SK-N-MC (cell line): ENCODE data around the gene HLF.
A peak's percentile ranks its signal among the peaks of the same experiment; 100 is the strongest.

Experiments
- DNase-seq: peaks from one replicate; pipeline ENCODE4 v3.0.0-alpha.2; 2011; ENCODE audit warnings: low read depth, low spot score
- H3K27ac ChIP-seq: fragments of 200-600 bp; sonication (generic); 2 replicates; pipeline ENCODE4 v1.5.1; 2016; ENCODE audit warnings: mixed run types
- H3K36me3 ChIP-seq: fragments of 200-600 bp; sonication (generic); 2 replicates; pipeline ENCODE4 v1.6.1; 2017; ENCODE audit warnings: antibody characterized with exemption, low read length, mixed read lengths; ENCODE audit not compliant: insufficient read depth
- H3K4me3 ChIP-seq: fragments of 200-600 bp; sonication (generic); 2 replicates; pipeline ENCODE4 v1.5.1; 2016
- H3K9ac ChIP-seq: fragments of 200-600 bp; sonication (generic); 2 replicates; pipeline ENCODE4 v1.8.0; 2017; ENCODE audit warnings: mixed run types, mixed read lengths; ENCODE audit not compliant: insufficient read length
- H3K9me3 ChIP-seq: fragments of 200-600 bp; sonication (generic); 2 replicates; pipeline ENCODE4 v1.6.1; 2017; ENCODE audit warnings: low read depth, mild to moderate bottlenecking, antibody characterized with exemption, low read length, moderate library complexity, mixed read lengths
- EZH2 ChIP-seq: fragments of 200-600 bp; sonication (generic); IDR thresholded peaks from one replicate; pipeline ENCODE4 v1.6.1; 2017; ENCODE audit warnings: antibody characterized with exemption
- FOXP2 ChIP-seq: optimal IDR thresholded peaks from 2 replicates; pipeline ENCODE3; 2011; ENCODE audit warnings: mild to moderate bottlenecking, moderate library complexity; ENCODE audit not compliant: insufficient read depth; ENCODE audit errors: extremely low read length, control extremely low read depth
- POLR2AphosphoS5 ChIP-seq: IDR thresholded peaks from 2 replicates; pipeline ENCODE4 v1.6.1; 2012; ENCODE audit warnings: mild to moderate bottlenecking, low read depth, low read length, borderline replicate concordance

The HLF gene

DNA sequence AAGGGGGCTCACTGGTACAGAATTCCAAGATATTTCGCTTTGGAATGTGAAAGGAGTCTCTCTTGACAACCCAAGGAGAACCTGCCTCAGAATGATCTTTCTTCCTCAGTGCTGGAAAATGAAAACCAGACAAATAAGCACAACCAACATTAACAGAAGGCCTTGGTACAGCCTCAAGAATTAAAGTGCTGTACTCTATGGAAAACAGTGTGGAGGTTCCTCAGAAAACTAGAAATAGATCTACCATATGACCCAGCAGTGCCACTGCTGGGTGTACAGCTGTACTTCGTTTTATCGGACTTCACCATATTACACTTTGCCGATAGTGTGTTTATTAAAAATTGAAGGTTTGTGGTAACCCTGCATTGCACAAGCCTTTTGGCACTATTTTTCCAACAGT, 25.2 kb downstream of the HLF start:
- no peaks in the 10 kb centered on the region; the same call in 1 of the 2 replicates for H3K9me3 ChIP-seq
- H3K36me3 ChIP-seq = 0 out of 2 replicates have a peak, but pooled peaks cover 5% of the 10 kb centered on the region
- no peak for TF ChIP-seq FOXP2
- TF ChIP-seq EZH2 = no peak
- no peak for TF ChIP-seq POLR2AphosphoS5
- H3K9ac ChIP-seq = no peak overlapping the region
- no peak overlapping the region for H3K4me3 ChIP-seq
- DNase-seq = no peak
- no peak overlapping the region for H3K27ac ChIP-seq

DNA sequence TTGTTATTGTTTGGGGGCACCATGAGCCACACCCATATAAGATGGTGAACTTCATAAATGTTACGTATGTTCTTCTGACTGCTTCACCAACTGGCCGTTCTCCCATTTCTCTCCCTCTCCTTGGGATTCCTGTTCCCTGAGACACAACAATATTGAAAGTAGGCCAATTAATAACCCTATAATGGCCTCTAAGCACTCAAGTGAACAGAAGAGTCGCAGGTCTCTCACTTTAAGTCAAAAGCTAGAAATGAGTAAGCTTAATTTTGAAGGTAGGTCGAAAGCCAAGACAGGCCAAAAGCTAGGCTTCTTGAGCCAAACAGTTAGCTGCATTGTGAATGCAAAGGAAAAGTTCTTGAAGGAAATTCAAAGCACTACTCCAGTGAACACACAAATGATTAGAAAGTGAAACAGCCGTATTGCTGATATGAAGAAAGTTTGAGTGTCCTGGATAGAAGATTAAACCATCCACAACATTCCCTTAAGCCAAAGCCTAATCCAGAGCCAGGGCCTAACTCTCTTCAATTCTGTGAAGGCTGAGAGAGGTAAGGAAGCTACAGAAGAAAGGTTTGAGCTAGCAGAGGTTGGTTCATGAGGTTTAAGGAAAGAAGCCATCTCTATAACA, 25.8 kb downstream of the HLF start:
- Histone ChIP-seq H3K27ac (no peak overlapping the region), H3K9ac (no peak overlapping the region), H3K36me3 (0 out of 2 replicates have a peak, but pooled peaks cover 5% of the 10 kb centered on the region), H3K4me3 (no peak overlapping the region), H3K9me3 (no peaks in the 10 kb centered on the region; the same call in 1 of the 2 replicates)
- TF ChIP-seq FOXP2 = no peak
- TF ChIP-seq POLR2AphosphoS5 = no peak
- no peak for TF ChIP-seq EZH2
- DNase-seq = no peak

DNA sequence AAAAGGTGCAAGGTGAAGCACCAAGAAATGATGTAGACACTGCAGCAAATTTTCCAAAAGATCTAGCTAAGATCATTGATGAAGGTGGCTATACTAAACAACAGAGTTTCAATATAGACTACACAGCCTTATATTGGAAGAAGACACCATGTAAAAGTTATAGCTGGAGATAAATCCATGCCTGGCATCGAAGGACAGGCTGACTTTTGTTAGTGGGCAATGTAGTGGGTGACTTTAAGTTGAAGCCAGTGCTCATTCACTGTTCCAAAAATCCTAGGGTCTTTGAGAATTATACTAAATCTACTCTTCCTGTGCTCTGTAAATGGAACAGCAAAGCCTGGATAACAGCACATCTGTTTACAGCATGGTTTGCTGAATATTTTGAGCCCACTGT, 26.4 kb downstream of the HLF start:
- no peak for DNase-seq
- Histone ChIP-seq H3K36me3 (0 out of 2 replicates have a peak, but pooled peaks cover 5% of the 10 kb centered on the region), H3K27ac (no peak overlapping the region), H3K4me3 (no peak overlapping the region), H3K9me3 (no peaks in the 10 kb centered on the region; the same call in 1 of the 2 replicates), H3K9ac (no peak overlapping the region)
- TF ChIP-seq POLR2AphosphoS5 (no peak), FOXP2 (no peak), EZH2 (no peak)

DNA sequence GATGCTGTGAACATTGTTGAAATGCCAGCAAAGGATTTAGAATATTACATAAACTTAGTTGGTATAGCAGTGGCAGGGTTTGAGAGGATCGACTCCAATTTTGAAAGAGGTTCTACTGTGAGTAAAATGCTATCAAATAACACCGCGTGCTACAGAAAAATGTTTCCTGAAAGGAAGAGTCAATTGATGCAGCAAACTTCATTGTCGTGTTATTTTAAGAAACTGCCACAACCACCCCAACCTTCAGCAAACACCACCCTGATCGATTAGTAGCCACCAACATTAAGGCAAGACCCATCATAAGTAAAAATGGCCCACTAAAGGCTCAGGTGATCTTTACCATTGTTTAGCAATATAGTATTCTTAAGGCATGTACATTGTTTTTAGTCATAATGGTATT, 27.3 kb downstream of the HLF start:
- TF ChIP-seq EZH2 = no peak
- Histone ChIP-seq H3K36me3 (0 out of 2 replicates have a peak, but pooled peaks cover 5% of the 10 kb centered on the region), H3K4me3 (no peak overlapping the region), H3K27ac (no peak overlapping the region), H3K9ac (no peak overlapping the region), H3K9me3 (no peaks in the 10 kb centered on the region; the same call in 1 of the 2 replicates)
- no peak for DNase-seq

GRCh38 chr17:55294042-55294751, 29.4 kb downstream of the HLF start:
- Histone ChIP-seq H3K9me3 (no peaks in the 10 kb centered on the region; the same call in 1 of the 2 replicates), H3K4me3 (no peak overlapping the region), H3K9ac (no peak overlapping the region), H3K27ac (no peak overlapping the region), H3K36me3 (0 out of 2 replicates have a peak, but pooled peaks cover 5% of the 10 kb centered on the region)
- TF ChIP-seq EZH2 = no peak
- TF ChIP-seq POLR2AphosphoS5 = no peak
- TF ChIP-seq FOXP2 = no peak
- DNase-seq = no peak

DNA sequence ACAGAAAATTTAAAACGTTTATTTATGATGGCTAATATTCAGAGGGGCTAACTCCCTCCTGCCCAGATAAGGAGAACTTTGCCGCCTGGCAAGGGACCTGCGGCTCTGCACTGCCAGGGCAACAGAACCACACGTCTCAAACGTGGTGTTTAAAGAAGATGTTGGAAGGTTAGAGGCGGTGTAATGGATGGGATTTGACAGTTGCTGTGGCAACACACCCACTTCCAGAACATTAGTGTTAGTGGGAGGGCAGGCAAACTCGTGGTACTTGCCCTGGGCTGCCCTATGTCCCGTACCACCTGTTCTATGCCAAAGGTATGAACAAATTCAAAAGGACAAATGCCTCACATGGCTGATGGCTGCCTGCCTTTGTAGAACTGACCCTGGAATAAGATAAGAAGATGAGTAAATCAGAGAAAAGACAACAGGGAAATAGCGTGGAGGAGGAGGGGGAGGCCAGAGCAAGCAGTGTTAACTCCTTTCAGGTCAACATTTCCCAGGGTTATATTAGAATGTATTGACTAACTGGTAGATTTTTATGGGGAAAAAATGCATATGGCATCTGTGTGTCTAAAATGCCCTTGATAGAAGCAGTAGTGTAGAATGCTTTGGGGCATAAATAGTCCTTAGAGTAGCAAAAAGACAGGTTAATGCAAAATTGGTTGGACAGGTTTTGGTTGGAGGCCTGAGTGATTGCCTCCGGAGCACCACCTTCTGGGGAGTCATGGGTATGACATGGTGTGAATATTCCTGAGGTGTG, 30.8 kb downstream of the HLF start:
- TF ChIP-seq FOXP2 (no peak), EZH2 (no peak), POLR2AphosphoS5 (no peak)
- no peak overlapping the region for H3K4me3 ChIP-seq
- H3K36me3 ChIP-seq = 0 out of 2 replicates have a peak, but pooled peaks cover 5% of the 10 kb centered on the region
- DNase-seq = peak; percentile 55
- H3K27ac ChIP-seq = no peak overlapping the region
- no peaks in the 10 kb centered on the region; the same call in 1 of the 2 replicates for H3K9me3 ChIP-seq
- H3K9ac ChIP-seq = no peak overlapping the region

- Histone ChIP-seq H3K36me3 (0 out of 2 replicates have a peak, but pooled peaks cover 5% of the 10 kb centered on the region), H3K4me3 (no peak overlapping the region), H3K9ac (no peak overlapping the region), H3K27ac (no peak overlapping the region), H3K9me3 (no peaks in the 10 kb centered on the region; the same call in 1 of the 2 replicates)
- no peak for DNase-seq
- TF ChIP-seq FOXP2 (no peak), EZH2 (no peak), POLR2AphosphoS5 (no peak)
Observed at GRCh38 chr17:55296171-55296695, 31.5 kb downstream of the HLF start.

DNA sequence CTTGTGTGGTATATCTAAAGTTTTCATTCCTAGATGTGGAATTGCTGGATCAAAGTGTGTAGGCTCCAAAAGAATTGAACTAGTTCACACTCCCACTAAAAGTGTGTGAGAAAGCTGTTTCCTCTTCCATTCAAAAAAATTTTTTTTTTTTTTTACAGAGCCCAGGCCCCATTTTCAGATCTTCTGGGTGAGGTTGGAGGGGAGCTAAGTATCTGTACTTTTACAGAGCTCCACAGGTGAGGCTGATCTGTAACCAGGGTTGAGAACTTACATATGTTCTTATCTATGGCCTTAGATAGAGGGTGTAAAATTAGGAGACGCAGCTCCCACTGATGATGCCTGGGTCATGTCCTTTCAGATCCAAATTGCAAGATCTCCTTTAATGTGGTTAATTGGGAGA, 31.9 kb downstream of the HLF start:
- Histone ChIP-seq H3K4me3 (no peak overlapping the region), H3K9ac (no peak overlapping the region), H3K36me3 (0 out of 2 replicates have a peak, but pooled peaks cover 1% of the 10 kb centered on the region), H3K9me3 (no peaks in the 10 kb centered on the region; the same call in 1 of the 2 replicates), H3K27ac (no peak overlapping the region)
- no peak for DNase-seq
- TF ChIP-seq POLR2AphosphoS5 = no peak
- no peak for TF ChIP-seq EZH2
- no peak for TF ChIP-seq FOXP2
